ENCODE results near the gene MN1.

MN1 gene

DNA sequence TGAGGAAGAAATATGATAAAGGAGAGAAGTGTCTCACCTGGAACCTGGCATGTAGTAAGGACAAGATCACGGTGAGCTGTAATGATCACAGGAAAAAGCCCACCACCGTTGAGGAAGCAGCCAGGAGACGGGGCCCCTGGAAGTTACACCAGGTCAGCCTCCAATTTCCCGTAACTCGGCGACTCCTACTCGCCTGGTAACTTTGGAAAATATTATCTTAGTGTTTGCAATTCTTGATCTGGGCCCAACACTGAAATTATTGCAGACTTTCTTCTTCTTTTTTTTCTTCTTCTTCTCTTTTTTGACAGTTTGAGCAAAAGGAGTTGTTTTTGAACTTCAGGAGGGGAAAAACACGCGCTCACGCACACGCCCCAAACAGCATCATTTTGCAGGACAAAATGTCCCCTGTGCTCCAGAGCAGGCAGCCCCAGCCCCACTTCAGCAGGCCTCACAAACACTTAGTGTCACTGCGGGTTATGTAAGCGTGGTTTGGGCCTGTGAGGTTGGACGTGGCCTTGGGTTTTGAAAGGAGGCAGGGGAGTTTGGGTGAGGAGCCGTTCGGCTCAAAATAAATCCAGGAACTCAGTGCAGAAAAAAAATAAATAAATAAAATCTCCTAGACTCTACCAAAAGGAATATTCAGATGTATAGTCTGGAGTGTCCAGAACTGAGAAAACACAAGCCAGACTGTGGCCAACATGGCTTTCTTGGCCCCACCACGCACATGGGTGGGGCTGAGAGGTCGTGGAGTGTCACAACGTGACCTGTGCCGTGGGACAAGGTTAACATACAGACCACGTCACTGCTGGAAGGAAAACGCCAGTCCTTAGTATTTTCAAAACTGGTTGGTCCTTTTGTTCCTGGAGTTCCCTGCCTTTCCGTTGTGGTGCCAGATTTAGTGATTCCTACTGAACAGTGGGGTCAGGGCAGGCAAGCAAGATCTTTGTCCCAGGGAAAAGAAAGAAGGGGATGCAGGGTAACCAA is 26.3 kb upstream of the MN1 start:
- no peak for DNase-seq (ENCODE audit: low read depth in 4 of 4, low spot score in 1 of 4)

DNA sequence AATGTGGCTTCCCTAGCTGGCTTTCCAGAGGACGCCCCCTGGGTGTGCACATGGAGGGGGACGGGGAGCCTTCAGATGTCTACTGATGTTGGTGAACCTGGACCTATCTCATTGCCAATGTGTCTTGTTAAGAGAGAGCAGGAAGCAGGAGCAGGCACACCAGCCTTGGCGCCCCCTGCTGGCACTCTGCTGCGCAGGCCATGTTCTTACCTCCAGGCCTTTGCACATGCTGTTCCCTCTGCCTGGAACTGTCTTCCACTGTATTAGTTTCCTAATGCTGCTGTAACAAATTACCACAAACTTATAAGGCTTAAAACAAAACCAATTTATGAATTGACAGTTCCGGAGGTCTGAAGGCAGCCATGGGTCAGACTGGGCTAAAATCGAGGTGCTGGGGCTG is 23.6 kb upstream of the MN1 start:
- no peak for DNase-seq (ENCODE audit: low read depth in 4 of 4, low spot score in 1 of 4)

GRCh38 chr22:27823221-27823620 is 21.7 kb upstream of the MN1 start:
- no peak for DNase-seq (ENCODE audit: low read depth in 4 of 4, low spot score in 1 of 4)

DNA sequence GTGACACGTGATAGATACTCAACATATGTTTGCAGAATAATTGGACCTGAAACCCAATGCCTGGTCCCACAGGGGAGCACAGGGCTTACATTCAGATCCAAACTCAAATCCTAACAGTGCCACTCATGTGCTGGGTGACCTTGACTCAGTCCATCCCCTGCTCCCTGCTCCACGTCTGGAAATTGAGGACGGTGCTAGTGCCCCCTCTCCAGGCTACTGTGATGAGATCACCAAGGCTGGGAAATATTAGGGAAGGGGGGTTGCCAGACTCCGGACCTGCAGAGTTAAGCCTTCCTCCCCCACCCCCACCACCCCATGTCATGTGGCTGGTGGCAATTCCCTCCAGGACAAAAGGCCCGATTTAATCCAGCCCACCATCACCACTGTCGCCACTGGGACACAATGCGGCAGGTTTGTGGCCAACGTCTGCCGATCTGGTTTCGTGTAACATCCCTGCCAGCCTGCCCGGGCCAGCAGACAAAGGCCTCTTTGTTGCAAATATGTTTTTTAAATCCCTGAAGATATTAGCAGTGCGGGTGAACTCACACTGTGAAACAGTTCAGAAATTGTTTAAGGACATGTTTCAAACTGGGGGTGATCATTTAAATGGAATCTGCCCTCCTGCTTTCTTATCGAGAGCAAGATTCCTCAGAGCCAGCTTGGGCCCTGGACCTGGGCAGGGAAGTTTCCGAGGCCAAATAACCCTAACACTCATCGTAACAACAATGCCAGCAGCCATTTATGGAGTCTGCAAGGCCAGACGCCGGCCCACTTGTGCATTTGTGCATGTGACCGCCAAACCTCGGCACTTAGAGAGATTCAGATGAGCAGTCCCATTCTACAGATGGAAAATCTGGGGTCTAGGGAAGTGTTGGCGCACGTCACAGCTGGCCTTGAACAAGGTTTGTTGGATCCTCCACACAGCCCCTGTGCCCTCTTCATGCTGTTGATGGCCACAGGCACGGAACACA is 19.6 kb upstream of the MN1 start:
- DNase-seq (ENCODE audit: low read depth in 4 of 4, low spot score in 1 of 4), result no peak

GRCh38 chr22:27816552-27816951 is 15.0 kb upstream of the MN1 start:
- DNase-seq (ENCODE audit: low read depth in 4 of 4, low spot score in 1 of 4), result no peak

- DNase-seq (ENCODE audit: low read depth in 4 of 4, low spot score in 1 of 4), result no peak
Measured at GRCh38 chr22:27815826-27816530, 14.4 kb upstream of the MN1 start.

DNA sequence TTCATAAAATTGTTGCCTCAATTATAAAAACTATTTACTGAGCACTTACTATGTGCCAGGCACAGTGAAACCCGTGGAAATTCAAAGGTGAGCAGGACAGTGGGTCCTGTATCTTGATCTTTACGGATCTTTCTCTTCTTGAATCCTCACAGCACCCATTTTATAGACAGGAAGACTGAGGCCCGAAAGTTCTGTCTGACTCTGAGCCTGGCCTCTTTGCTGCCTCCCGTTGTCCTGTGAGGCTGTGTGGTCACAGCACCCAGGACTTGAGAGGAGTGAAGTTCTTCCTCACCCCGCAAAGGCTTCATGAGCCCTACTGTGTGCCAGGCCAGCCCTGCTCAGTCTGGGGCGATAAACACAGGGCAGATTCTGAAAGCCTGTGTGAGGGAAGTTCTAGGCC is 13.4 kb upstream of the MN1 start:
- no peak for DNase-seq (ENCODE audit: low read depth in 4 of 4, low spot score in 1 of 4)

- DNase-seq (ENCODE audit: low read depth in 4 of 4, low spot score in 1 of 4), result no peak
Measured at GRCh38 chr22:27811778-27812177, 10.2 kb upstream of the MN1 start.

DNA sequence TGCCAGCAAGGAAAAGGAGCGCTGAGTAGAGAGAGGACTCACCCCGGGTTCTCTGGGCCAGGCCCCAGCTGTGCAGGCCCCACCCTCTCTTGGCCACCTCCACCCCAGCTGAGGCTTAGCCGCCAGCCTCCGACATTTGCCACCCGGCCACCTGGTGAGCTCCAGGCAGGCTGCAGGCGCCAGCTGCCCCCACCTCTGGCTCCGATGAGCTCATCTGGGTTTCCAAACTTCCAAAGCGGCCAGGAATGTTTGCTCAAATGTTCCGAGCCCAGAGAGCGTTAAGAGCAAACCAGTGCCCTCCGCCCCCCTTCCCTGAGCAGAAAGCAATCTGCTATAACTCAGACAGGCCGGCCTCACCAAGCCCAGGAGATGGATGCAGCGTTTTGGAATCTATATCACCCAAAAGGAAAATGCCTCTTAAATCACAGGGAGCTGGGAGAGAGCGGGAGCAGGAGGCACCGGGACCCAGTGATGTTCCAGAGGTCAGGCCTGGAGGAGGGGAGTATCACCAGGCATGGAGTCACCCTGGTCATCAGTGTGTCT is 9.1 kb upstream of the MN1 start:
- DNase-seq (ENCODE audit: low read depth in 4 of 4, low spot score in 1 of 4), result no peak

DNA sequence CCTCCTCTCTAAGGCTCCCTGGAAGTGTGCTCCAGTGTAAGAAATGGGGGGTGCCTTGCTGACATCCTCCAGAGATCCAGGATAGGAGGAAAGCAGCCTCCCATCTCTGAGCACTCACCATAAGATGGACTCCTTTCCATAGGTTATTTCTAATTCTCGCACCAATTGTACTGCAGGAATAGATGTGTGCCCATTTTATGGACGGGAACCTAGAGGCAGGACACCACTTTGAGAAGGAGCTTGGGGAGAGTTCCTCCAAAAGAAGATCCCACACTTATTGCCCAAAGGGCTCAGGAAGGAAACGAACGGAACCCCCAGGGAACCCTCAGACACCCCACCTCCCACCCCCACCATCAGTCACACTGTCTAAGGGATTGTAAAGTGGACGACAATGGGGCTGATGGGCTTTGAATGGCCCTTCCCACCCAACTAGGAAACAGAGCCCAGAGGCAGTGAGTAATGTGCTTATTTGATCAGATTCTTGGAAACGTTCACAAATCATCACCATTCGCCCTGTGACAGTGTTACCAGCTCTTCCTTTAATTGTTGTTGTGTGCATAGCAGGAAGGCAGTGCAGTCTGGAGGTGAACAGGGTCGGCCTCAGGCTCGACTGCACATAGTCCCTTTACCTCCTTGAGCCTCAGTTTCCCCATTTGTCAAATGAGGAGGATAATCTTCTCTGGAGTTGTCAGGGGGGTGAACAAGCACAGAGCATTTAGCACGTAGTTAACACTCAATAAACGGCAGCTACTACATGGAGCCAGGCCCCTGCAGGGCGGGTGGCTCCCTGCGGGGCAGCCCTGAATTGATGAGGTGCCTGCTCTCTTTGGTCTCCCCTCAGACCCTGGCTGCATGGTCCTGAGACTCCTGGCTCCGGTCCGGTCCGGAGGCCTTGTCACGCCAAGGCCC is 8.4 kb upstream of the MN1 start:
- no peak for DNase-seq (ENCODE audit: low read depth in 4 of 4, low spot score in 1 of 4)

DNA sequence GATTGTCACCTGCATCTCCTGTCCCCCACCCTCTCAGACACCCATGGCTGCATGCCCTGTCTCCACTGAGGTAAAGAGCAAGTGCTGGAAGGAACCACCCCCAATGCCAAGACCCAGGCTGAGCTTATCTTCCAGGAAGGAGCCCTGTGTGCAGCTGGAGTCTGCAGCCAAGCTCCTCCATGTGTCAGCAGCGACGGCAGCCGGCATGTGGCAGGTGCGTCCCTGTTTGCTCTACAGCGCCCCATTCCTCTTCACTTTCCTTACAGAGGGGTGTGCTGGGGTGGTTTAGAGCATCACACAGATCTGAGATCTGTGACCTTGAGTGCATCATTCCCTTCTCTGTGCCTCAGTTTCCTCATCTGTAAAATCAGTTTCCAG is 7.7 kb upstream of the MN1 start:
- no peak for DNase-seq (ENCODE audit: low read depth in 4 of 4, low spot score in 1 of 4)

DNA sequence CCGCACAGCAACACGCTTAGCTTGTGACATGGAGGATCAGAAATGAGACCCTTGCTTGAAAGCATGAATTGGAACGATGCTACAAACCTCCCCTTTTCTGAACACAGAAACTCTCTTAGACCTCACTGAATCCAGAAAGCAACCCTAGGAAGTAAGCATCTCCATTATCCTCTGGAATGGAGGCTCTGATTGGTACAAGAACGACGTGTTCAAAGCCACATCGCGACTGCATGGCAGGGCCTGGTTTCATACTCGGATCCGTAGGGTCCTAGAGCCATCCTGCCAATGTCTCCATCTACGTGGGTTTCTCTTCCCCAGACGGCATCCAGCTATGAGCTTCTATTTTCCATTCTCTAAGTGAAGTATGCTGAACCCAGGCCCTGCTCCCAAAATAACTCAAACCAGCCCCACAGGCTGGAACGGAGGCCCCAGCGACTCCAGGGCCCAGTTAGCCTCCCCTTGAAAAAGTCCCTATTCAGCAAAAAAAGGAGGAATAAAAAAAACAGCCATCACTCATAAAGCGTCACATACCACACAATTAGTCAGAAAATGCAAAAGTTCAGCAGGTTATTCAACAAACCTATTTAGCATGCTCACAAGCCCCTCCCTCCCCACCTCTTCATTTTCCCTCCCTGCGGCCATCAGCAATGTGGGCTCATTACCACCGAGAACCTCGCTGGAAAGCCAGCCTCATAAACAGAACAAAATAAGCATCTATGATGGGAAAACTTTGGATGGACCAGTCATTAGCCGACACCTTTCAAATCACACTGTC is 7.1 kb upstream of the MN1 start:
- no peak for DNase-seq (ENCODE audit: low read depth in 4 of 4, low spot score in 1 of 4)

- DNase-seq (ENCODE audit: low read depth in 4 of 4, low spot score in 1 of 4), result no peak
Measured at GRCh38 chr22:27805841-27806240, 4.3 kb upstream of the MN1 start.

DNA sequence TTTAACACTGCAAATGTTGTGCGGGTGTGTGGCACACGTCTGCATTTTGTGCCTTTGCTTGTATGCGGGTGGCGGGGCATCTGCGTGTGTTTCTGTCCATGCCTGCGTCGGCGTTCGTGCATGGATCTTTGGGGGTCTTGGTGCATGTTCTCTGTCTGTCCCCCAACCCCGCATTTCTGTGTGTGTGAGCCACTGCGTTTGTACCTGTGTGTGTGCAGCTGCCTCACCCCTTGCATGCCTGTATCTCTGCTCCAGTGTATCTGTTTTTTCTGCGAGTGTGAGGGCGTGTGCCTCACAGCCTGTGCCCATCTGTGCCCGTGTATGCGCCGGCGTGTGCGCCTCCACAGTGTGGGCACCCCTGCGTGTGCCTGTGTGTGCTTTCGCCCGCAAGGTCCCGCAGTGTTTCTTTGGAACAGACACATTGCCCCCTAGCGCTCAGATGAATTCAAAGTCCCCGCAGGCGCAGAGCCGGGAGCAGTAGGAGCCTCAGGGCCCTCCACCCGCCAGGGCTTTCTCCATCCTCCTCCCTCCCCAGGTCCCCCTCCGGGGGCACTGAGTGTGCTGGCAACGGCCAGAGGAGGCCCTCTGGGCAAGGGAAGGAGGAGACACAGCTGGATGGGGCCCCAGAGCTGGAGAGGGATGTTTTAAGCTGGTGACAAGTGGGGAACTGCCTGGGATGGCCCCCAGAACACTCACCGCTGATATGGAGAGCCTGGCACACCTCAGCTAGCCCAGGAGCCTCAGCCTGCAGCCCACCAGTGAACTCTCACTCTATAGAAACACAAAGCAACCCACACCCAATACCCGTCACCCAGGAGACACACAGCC is 3.1 kb upstream of the MN1 start:
- DNase-seq (ENCODE audit: low read depth in 4 of 4, low spot score in 1 of 4), result peak in 3 of 4 experiments; percentile 18 to 43 (median 30)

- no peak for DNase-seq (ENCODE audit: low read depth in 4 of 4, low spot score in 1 of 4)
Measured at GRCh38 chr22:27803841-27804415, 2.4 kb upstream of the MN1 start.

DNA sequence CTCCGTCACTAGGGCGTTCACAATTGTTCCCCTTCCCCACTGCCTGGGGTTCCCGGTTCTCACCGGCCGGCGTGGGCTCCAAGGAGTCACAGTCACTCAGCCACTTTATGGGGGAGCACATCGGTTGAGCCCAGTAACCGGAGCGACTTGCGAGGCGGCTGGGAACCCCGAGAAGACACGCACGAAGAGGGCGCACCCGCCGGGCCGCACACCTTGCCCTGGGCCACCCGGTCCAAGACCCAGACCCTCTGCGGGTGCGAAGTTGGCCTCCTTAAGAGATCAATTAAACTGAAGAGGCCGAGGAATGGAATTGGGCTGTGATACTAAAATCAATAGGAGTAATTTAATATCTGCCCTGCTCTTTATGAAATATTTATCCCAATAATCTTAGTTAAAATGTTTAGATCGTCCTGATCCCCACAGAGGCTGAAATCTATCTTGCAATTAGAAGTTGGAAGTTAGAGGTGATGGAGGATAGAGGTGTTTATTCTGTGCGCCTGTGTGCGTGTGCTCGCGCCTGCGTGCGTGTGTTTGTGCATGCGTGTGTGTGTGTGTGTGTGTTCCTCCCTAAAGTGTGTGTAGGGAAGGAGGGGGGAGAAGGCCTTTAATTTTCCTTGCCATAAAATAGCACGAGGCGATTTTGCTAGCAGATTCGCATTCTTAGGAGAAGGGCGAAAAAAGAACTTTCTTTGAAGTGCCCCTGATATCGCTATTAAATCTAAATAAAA is 954 bp upstream of the MN1 start:
- DNase-seq (ENCODE audit: low read depth in 4 of 4, low spot score in 1 of 4), result no peak

- DNase-seq (ENCODE audit: low read depth in 4 of 4, low spot score in 1 of 4), result no peak
Measured at GRCh38 chr22:27801202-27801615, 347 bp downstream of the MN1 start.

Data from stimulated activated CD4-positive, alpha-beta T cell treated with anti-CD3 and anti-CD28 coated beads, Interleukin-1b, Interleukin-23, amount 100 ng/mL, for 24 hours (primary cell).